Prostate gland (tissue), 2 donors: ENCODE measurements around the gene IL22RA1. TPM values are rescaled to one million over a fixed set of nuclear protein-coding genes. Genes with fewer than 3 reads are reported as not detected.

Experiments
- DNase-seq: peaks from one replicate; pipeline ENCODE4 v3.0.0-alpha.2; 2019; ENCODE audit warnings: low spot score
- H3K27ac ChIP-seq, 2 donors: fragments of 200-600 bp; sonication (generic); 2 replicates each; pipeline ENCODE4 v1.5.1; 2017 to 2019
- H3K27me3 ChIP-seq: fragments of 200-600 bp; sonication (generic); replicated peaks from 2 replicates; pipeline ENCODE4 v1.5.1; 2019; ENCODE audit not compliant: insufficient read depth
- H3K36me3 ChIP-seq, 2 donors: fragments of 200-600 bp; sonication (generic); 1 replicate in 1 of 2; 2 replicates in 1 of 2; pipeline versions ENCODE4 v1.5.1 to v1.8.1; 2017 to 2019
- H3K4me1 ChIP-seq: fragments of 200-600 bp; sonication (generic); replicated peaks from 2 replicates; pipeline ENCODE4 v1.5.1; 2019
- H3K4me3 ChIP-seq, 2 donors: fragments of 200-600 bp; sonication (generic); 2 replicates each; pipeline ENCODE4 v1.5.1; 2017 to 2019
- H3K9me3 ChIP-seq: fragments of 200-600 bp; sonication (generic); 2 replicates; pipeline ENCODE4 v1.5.1; 2017
- CTCF ChIP-seq, 4 experiments: fragments of 200-600 bp in 2 of 4; fragments of 450-650 bp in 2 of 4; sonication (generic) in 2 of 4; IDR thresholded peaks; 1 replicate in 3 of 4; 2 replicates in 1 of 4; pipeline ENCODE4 v1.5.1; 2016 to 2019; ENCODE audit warnings: antibody characterized with exemption in 4 of 4, mild to moderate bottlenecking in 2 of 4, moderate library complexity in 2 of 4
- POLR2A ChIP-seq: fragments of 450-650 bp; IDR thresholded peaks from one replicate; pipeline ENCODE4 v1.6.1; 2016; ENCODE audit warnings: antibody characterized with exemption, mild to moderate bottlenecking
- POLR2AphosphoS5 ChIP-seq: sonication (generic); formaldehyde crosslinking; IDR thresholded peaks from one replicate; pipeline ENCODE4 v1.6.1; 2017; ENCODE audit warnings: antibody characterized with exemption
- WGBS: methylation state at CpG from one replicate; pipeline ENCODE4 v1.1.5; 2018; 5-methylcytosine and 5-hydroxymethylcytosine counted together
- intact Hi-C: fragments of 100-400 bp; cut with DNase I; formaldehyde crosslinking; loops from one replicate; pipeline ENCODE4 v1.14.2; 2022
- total RNA-seq, 2 donors: library from RNA; depleted of rRNA; stranded (reverse); fragments of >200 nt; gene quantifications; one replicate each; pipeline ENCODE4 v1.1.0, GENCODE V29; 2016

IL22RA1 gene
- total RNA-seq, 2 donors from 2014 or later: 0.82 to 1.0 TPM

- Histone ChIP-seq H3K4me3 (no peak overlapping the region), H3K4me1 (no peaks in the 10 kb centered on the region), H3K27me3 (no peaks in the 10 kb centered on the region), H3K9me3 (no peaks in the 10 kb centered on the region), H3K27ac (no peak overlapping the region), H3K36me3 (no peaks in the 10 kb centered on the region)
- WGBS: 92% methylated on average over 5 of the region's 5 CpGs
- intact Hi-C loops: no loop called here
- TF ChIP-seq POLR2A (no peak), CTCF (IDR thresholded peaks at IDR 0.05) (no peak), POLR2AphosphoS5 (no peak)
- no peak for DNase-seq
Measured at GRCh38 chr1:24173638-24174575, 31.0 kb upstream of the IL22RA1 start.

GRCh38 chr1:24172598-24172997 is 29.7 kb upstream of the IL22RA1 start:
- 95% methylated on average over 5 of the region's 5 CpGs for WGBS
- intact Hi-C loops: no loop called here
- no peak overlapping the region for H3K4me3 ChIP-seq

GRCh38 chr1:24169286-24169685 is 26.3 kb upstream of the IL22RA1 start:
- 92% methylated on average over 12 of the region's 12 CpGs for WGBS

More at GRCh38 chr1:24172598-24172997, 29.7 kb upstream of the IL22RA1 start:
- Histone ChIP-seq H3K27me3 (no peaks in the 10 kb centered on the region), H3K9me3 (no peaks in the 10 kb centered on the region), H3K4me1 (no peaks in the 10 kb centered on the region), H3K27ac (no peak overlapping the region), H3K36me3 (no peaks in the 10 kb centered on the region)
- DNase-seq: no peak
- TF ChIP-seq POLR2A (no peak), CTCF (IDR thresholded peaks at IDR 0.05) (no peak), POLR2AphosphoS5 (no peak)

GRCh38 chr1:24168245-24168644 is 25.3 kb upstream of the IL22RA1 start:
- H3K27me3 ChIP-seq: no peaks in the 10 kb centered on the region
- H3K9me3 ChIP-seq: no peaks in the 10 kb centered on the region
- no peaks in the 10 kb centered on the region for H3K4me1 ChIP-seq
- WGBS: 91% methylated on average over 7 of the region's 7 CpGs
- no peak overlapping the region for H3K27ac ChIP-seq
- TF ChIP-seq POLR2A (no peak), POLR2AphosphoS5 (no peak), CTCF (IDR thresholded peaks at IDR 0.05) (no peak)
- H3K4me3 ChIP-seq: no peak overlapping the region
- H3K36me3 ChIP-seq: no peaks in the 10 kb centered on the region
- intact Hi-C loops: no loop called here
- no peak for DNase-seq

More at GRCh38 chr1:24169286-24169685, 26.3 kb upstream of the IL22RA1 start:
- no peak for TF ChIP-seq POLR2A
- no peak for TF ChIP-seq POLR2AphosphoS5
- no peak for TF ChIP-seq CTCF (IDR thresholded peaks at IDR 0.05)
- no peaks in the 10 kb centered on the region for H3K4me1 ChIP-seq
- H3K36me3 ChIP-seq: no peaks in the 10 kb centered on the region
- H3K27me3 ChIP-seq: no peaks in the 10 kb centered on the region
- no peak overlapping the region for H3K4me3 ChIP-seq
- intact Hi-C loops: no loop called here
- H3K27ac ChIP-seq: no peak overlapping the region
- DNase-seq: no peak
- no peaks in the 10 kb centered on the region for H3K9me3 ChIP-seq

GRCh38 chr1:24167008-24167407 is 24.1 kb upstream of the IL22RA1 start:
- H3K27me3 ChIP-seq: no peaks in the 10 kb centered on the region
- H3K27ac ChIP-seq: no peak overlapping the region

More at GRCh38 chr1:24167008-24167407, 24.1 kb upstream of the IL22RA1 start:
- no peak for DNase-seq
- H3K9me3 ChIP-seq: no peaks in the 10 kb centered on the region
- no peaks in the 10 kb centered on the region for H3K4me1 ChIP-seq
- WGBS: 64% methylated on average over 4 of the region's 4 CpGs
- TF ChIP-seq POLR2AphosphoS5 (no peak), CTCF (IDR thresholded peaks at IDR 0.05) (no peak), POLR2A (no peak)
- no peaks in the 10 kb centered on the region for H3K36me3 ChIP-seq
- intact Hi-C loops: no loop called here
- no peak overlapping the region for H3K4me3 ChIP-seq
